Liver (tissue), 9 donors: ENCODE results near the gene ROR1. TPM values are rescaled to one million over a fixed set of nuclear protein-coding genes. Genes with fewer than 3 reads are reported as not detected.

Experiments
- DNase-seq: peaks from one replicate; pipeline ENCODE4 v3.0.0-alpha.2; 2017; ENCODE audit warnings: low spot score
- H3K27ac ChIP-seq, 2 donors: one replicate each; pipeline ENCODE4 v1.7.0; 2013; ENCODE audit warnings: inconsistent platforms in 2 of 2, low read length in 2 of 2, control low read depth in 1 of 2, low read depth in 1 of 2, mild to moderate bottlenecking in 1 of 2
- H3K27me3 ChIP-seq, 4 donors: one replicate each; pipeline versions ENCODE4 v1.6.1 to v1.7.0; 2013; ENCODE audit warnings: low read length in 3 of 4, inconsistent platforms in 1 of 4, mild to moderate bottlenecking in 1 of 4, moderate library complexity in 1 of 4; ENCODE audit not compliant: control insufficient read depth in 4 of 4, insufficient read depth in 4 of 4
- H3K36me3 ChIP-seq, 4 donors: one replicate each; pipeline versions ENCODE4 v1.6.1 to v1.7.0; 2013; ENCODE audit warnings: low read length in 3 of 4, mild to moderate bottlenecking in 3 of 4, low read depth in 1 of 4, moderate library complexity in 1 of 4; ENCODE audit not compliant: control insufficient read depth in 4 of 4, insufficient read depth in 3 of 4
- H3K4me1 ChIP-seq, 4 donors: one replicate each; pipeline versions ENCODE4 v1.6.1 to v1.7.0; 2013; ENCODE audit warnings: low read length in 3 of 4, mild to moderate bottlenecking in 3 of 4, moderate library complexity in 1 of 4; ENCODE audit not compliant: control insufficient read depth in 4 of 4, insufficient read depth in 4 of 4
- H3K4me3 ChIP-seq, 3 donors: one replicate each; pipeline versions ENCODE4 v1.6.1 to v1.7.0; 2013; ENCODE audit warnings: low read length in 3 of 3, control low read depth in 1 of 3, low read depth in 1 of 3, mild to moderate bottlenecking in 1 of 3
- H3K9ac ChIP-seq, 2 donors: one replicate each; pipeline ENCODE4 v1.7.0; 2013; ENCODE audit warnings: low read length in 2 of 2, mild to moderate bottlenecking in 2 of 2, moderate library complexity in 2 of 2, control low read depth in 1 of 2, low read depth in 1 of 2
- H3K9me3 ChIP-seq, 4 donors: one replicate each; pipeline versions ENCODE4 v1.6.1 to v1.7.0; 2013; ENCODE audit warnings: low read length in 3 of 4; ENCODE audit not compliant: control insufficient read depth in 4 of 4
- EGR1 ChIP-seq, 2 donors: IDR thresholded peaks; 2 replicates each; pipeline ENCODE4 v1.6.1; 2016 to 2018; ENCODE audit warnings: antibody characterized with exemption in 2 of 2, low read depth in 2 of 2
- FOXA1 ChIP-seq: IDR thresholded peaks from 2 replicates; pipeline ENCODE4 v1.6.1; 2016; ENCODE audit warnings: antibody characterized with exemption
- FOXA2 ChIP-seq: IDR thresholded peaks from 2 replicates; pipeline ENCODE4 v1.6.1; 2016; ENCODE audit warnings: antibody characterized with exemption
- GABPA ChIP-seq, 2 donors: IDR thresholded peaks in 1 of 2; conservative IDR thresholded peaks in 1 of 2; 2 replicates each; pipeline ENCODE4 v1.6.1; 2016; ENCODE audit warnings: antibody characterized with exemption in 2 of 2, mild to moderate bottlenecking in 1 of 2, moderate library complexity in 1 of 2
- HNF4A ChIP-seq, 2 donors: conservative IDR thresholded peaks; 2 replicates each; pipeline ENCODE4 v1.6.1; 2016; ENCODE audit warnings: antibody characterized with exemption in 2 of 2, mild to moderate bottlenecking in 2 of 2
- HNF4G ChIP-seq: IDR thresholded peaks from 2 replicates; pipeline ENCODE4 v1.6.1; 2016; ENCODE audit warnings: antibody characterized with exemption
- JUND ChIP-seq, 2 donors: IDR thresholded peaks; 2 replicates each; pipeline ENCODE4 v1.6.1; 2016; ENCODE audit warnings: antibody characterized with exemption in 2 of 2
- NR2F2 ChIP-seq: IDR thresholded peaks from 2 replicates; pipeline ENCODE4 v1.6.1; 2016; ENCODE audit warnings: antibody characterized with exemption
- RAD21 ChIP-seq, 2 donors: IDR thresholded peaks; 2 replicates each; pipeline ENCODE4 v1.6.1; 2016; ENCODE audit warnings: antibody characterized with exemption in 2 of 2, mild to moderate bottlenecking in 2 of 2
- RXRA ChIP-seq, 2 donors: IDR thresholded peaks; 2 replicates each; pipeline ENCODE4 v1.6.1; 2017 to 2018; ENCODE audit warnings: antibody characterized with exemption in 2 of 2, mild to moderate bottlenecking in 1 of 2
- SP1 ChIP-seq: IDR thresholded peaks from 2 replicates; pipeline ENCODE4 v1.6.1; 2018; ENCODE audit warnings: antibody characterized with exemption, mild to moderate bottlenecking
- TAF1 ChIP-seq: conservative IDR thresholded peaks from 2 replicates; pipeline ENCODE4 v1.6.1; 2016; ENCODE audit warnings: antibody characterized with exemption, mild to moderate bottlenecking
- YY1 ChIP-seq: IDR thresholded peaks from 2 replicates; pipeline ENCODE4 v1.6.1; 2016; ENCODE audit warnings: antibody characterized with exemption, mild to moderate bottlenecking
- ZBTB33 ChIP-seq: IDR thresholded peaks from 2 replicates; pipeline ENCODE4 v1.6.1; 2016; ENCODE audit warnings: antibody characterized with exemption
- WGBS: extraction: QIAGEN DNeasy Blood & Tissue Kit; methylation state at CpG from one replicate; pipeline ENCODE4 v1.1.7; 2013; 5-methylcytosine and 5-hydroxymethylcytosine counted together
- polyA plus RNA-seq, 2 donors: library from polyadenylated mRNA; stranded (reverse) in 1 of 2; unstranded in 1 of 2; fragments of 200-250 nt in 1 of 2; fragments of >200 nt in 1 of 2; fragmentation: Nextera tagmentation in 1 of 2; extraction: Ambion mirVana in 1 of 2; gene quantifications; one replicate each; pipeline versions ENCODE4 v1.2.1 to v1.2.3, GENCODE V29; 2013 to 2015
- total RNA-seq, 2 donors: library from RNA; depleted of rRNA; stranded (reverse); fragments of >200 nt; gene quantifications; one replicate each; pipeline ENCODE4 v1.2.3, GENCODE V29; 2014
- TF ChIP-seq, protein P1 (sequence below): IDR thresholded peaks from 2 replicates; pipeline ENCODE4 v1.6.1; 2016; ENCODE audit warnings: antibody characterized with exemption
- TF ChIP-seq, protein P2 (sequence below): IDR thresholded peaks from 2 replicates; pipeline ENCODE4 v1.6.1; 2016; ENCODE audit warnings: antibody characterized with exemption, mild to moderate bottlenecking
- TF ChIP-seq, protein P3 (sequence below): fragments of 150-350 bp; IDR thresholded peaks from 2 replicates; pipeline ENCODE4 v1.5.1; 2017; ENCODE audit warnings: improper control_type of control experiment, low read depth, low read length; ENCODE audit not compliant: missing input control
- TF ChIP-seq, protein P4 (sequence below): IDR thresholded peaks from 2 replicates; pipeline ENCODE4 v1.6.1; 2016; ENCODE audit warnings: antibody characterized with exemption
- donor health status: healthy.
- donor health status: healthy.
- donor health status: healthy.
- donor health status: healthy.
- donor health status: healthy.

The ROR1 gene
- total and polyA plus RNA-seq, 4 donors: 0.15 to 0.98 (median 0.37) TPM

DNA sequence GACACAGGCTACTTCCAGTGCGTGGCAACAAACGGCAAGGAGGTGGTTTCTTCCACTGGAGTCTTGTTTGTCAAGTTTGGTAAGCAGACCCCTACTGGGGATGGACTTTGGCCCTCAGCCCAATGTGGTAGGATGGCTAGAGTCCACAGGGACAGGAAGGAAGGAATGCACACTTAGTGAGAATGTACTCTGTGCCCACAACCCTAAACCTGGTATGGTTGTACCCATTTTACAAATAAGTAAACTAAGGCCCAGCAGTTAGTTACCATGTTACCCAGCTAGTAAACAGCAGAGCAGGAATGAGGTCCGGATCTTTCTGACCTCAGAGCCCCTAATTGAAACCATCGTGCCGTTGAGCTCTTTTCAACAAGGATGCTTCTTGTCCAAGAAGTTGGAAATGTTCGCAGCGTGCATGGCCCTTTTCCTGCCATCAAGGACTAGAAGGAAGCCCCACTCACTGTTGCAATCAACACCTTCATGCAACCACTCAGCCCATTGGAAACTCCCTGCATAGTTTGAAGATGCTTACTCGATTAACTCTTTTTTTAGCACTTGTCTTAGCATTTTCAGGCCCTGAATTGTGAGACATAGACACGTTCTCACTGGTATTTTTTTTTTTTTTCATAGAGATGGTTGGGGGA is 276.2 kb downstream of the ROR1 start:
- no peak for DNase-seq
- H3K27ac ChIP-seq: no peak overlapping the region
- no peaks in the 10 kb centered on the region for H3K4me1 ChIP-seq
- WGBS: 90% methylated on average over 9 of the region's 9 CpGs
- H3K9ac ChIP-seq: no peak overlapping the region
- H3K27me3 ChIP-seq: no peaks in the 10 kb centered on the region
- TF ChIP-seq JUND (IDR thresholded peaks at IDR 0.05) (no peak), YY1 (no peak), GABPA (IDR thresholded peaks at IDR 0.05 in 1 of 2, conservative IDR thresholded peaks at IDR 0.05 in 1 of 2) (no peak), EGR1 (IDR thresholded peaks at IDR 0.05; ENCODE audit: low read depth in 2 of 2) (no peak), RAD21 (IDR thresholded peaks at IDR 0.05) (no peak), ZBTB33 (no peak), FOXA1 (no peak), TAF1 (no peak), SP1 (no peak), NR2F2 (no peak), RXRA (IDR thresholded peaks at IDR 0.05) (no peak), HNF4G (no peak), FOXA2 (no peak), HNF4A (conservative IDR thresholded peaks at IDR 0.05) (no peak)
- TF ChIP-seq, protein P1, sequence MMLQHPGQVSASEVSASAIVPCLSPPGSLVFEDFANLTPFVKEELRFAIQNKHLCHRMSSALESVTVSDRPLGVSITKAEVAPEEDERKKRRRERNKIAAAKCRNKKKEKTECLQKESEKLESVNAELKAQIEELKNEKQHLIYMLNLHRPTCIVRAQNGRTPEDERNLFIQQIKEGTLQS: no peak
- TF ChIP-seq, protein P2, sequence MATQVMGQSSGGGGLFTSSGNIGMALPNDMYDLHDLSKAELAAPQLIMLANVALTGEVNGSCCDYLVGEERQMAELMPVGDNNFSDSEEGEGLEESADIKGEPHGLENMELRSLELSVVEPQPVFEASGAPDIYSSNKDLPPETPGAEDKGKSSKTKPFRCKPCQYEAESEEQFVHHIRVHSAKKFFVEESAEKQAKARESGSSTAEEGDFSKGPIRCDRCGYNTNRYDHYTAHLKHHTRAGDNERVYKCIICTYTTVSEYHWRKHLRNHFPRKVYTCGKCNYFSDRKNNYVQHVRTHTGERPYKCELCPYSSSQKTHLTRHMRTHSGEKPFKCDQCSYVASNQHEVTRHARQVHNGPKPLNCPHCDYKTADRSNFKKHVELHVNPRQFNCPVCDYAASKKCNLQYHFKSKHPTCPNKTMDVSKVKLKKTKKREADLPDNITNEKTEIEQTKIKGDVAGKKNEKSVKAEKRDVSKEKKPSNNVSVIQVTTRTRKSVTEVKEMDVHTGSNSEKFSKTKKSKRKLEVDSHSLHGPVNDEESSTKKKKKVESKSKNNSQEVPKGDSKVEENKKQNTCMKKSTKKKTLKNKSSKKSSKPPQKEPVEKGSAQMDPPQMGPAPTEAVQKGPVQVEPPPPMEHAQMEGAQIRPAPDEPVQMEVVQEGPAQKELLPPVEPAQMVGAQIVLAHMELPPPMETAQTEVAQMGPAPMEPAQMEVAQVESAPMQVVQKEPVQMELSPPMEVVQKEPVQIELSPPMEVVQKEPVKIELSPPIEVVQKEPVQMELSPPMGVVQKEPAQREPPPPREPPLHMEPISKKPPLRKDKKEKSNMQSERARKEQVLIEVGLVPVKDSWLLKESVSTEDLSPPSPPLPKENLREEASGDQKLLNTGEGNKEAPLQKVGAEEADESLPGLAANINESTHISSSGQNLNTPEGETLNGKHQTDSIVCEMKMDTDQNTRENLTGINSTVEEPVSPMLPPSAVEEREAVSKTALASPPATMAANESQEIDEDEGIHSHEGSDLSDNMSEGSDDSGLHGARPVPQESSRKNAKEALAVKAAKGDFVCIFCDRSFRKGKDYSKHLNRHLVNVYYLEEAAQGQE: no peak
- TF ChIP-seq, protein P3, sequence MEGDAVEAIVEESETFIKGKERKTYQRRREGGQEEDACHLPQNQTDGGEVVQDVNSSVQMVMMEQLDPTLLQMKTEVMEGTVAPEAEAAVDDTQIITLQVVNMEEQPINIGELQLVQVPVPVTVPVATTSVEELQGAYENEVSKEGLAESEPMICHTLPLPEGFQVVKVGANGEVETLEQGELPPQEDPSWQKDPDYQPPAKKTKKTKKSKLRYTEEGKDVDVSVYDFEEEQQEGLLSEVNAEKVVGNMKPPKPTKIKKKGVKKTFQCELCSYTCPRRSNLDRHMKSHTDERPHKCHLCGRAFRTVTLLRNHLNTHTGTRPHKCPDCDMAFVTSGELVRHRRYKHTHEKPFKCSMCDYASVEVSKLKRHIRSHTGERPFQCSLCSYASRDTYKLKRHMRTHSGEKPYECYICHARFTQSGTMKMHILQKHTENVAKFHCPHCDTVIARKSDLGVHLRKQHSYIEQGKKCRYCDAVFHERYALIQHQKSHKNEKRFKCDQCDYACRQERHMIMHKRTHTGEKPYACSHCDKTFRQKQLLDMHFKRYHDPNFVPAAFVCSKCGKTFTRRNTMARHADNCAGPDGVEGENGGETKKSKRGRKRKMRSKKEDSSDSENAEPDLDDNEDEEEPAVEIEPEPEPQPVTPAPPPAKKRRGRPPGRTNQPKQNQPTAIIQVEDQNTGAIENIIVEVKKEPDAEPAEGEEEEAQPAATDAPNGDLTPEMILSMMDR: no peak
- TF ChIP-seq, protein P4, sequence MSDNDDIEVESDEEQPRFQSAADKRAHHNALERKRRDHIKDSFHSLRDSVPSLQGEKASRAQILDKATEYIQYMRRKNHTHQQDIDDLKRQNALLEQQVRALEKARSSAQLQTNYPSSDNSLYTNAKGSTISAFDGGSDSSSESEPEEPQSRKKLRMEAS: no peak
- H3K9me3 ChIP-seq: no peaks in the 10 kb centered on the region
- H3K4me3 ChIP-seq: no peak overlapping the region
- no peaks in the 10 kb centered on the region for H3K36me3 ChIP-seq
